ENCODE measurements around the gene MAP1A. TPM values are rescaled to one million over a fixed set of nuclear protein-coding genes. Genes with fewer than 3 reads are reported as not detected.

MAP1A gene
- total RNA-seq, 1 donor from 2014 or later = 1.7 TPM

- TF ChIP-seq, protein P1, sequence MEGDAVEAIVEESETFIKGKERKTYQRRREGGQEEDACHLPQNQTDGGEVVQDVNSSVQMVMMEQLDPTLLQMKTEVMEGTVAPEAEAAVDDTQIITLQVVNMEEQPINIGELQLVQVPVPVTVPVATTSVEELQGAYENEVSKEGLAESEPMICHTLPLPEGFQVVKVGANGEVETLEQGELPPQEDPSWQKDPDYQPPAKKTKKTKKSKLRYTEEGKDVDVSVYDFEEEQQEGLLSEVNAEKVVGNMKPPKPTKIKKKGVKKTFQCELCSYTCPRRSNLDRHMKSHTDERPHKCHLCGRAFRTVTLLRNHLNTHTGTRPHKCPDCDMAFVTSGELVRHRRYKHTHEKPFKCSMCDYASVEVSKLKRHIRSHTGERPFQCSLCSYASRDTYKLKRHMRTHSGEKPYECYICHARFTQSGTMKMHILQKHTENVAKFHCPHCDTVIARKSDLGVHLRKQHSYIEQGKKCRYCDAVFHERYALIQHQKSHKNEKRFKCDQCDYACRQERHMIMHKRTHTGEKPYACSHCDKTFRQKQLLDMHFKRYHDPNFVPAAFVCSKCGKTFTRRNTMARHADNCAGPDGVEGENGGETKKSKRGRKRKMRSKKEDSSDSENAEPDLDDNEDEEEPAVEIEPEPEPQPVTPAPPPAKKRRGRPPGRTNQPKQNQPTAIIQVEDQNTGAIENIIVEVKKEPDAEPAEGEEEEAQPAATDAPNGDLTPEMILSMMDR (conservative IDR thresholded peaks at IDR 0.05; ENCODE audit: low read depth, low read length) = no peak
- peak overlapping the region; percentile 74 for H3K4me3 ChIP-seq (ENCODE audit: low read depth, low read length)
- peak; percentile 59 for DNase-seq (ENCODE audit: low read depth)
Measured at GRCh38 chr15:43510200-43511011, 7.0 kb upstream of the MAP1A start.

- TF ChIP-seq, protein P1 (conservative IDR thresholded peaks at IDR 0.05; ENCODE audit: low read depth, low read length) = peak; percentile 51
- H3K4me3 ChIP-seq (ENCODE audit: low read depth, low read length) = peak overlapping the region; percentile 74
- no peak for DNase-seq (ENCODE audit: low read depth)
Measured at GRCh38 chr15:43511012-43511885, 6.2 kb upstream of the MAP1A start.

- no peak overlapping the region for H3K4me3 ChIP-seq (ENCODE audit: low read depth, low read length)
- TF ChIP-seq, protein P1 (conservative IDR thresholded peaks at IDR 0.05; ENCODE audit: low read depth, low read length) = no peak
- DNase-seq (ENCODE audit: low read depth) = no peak
Measured at GRCh38 chr15:43513550-43513949, 3.9 kb upstream of the MAP1A start.

DNA sequence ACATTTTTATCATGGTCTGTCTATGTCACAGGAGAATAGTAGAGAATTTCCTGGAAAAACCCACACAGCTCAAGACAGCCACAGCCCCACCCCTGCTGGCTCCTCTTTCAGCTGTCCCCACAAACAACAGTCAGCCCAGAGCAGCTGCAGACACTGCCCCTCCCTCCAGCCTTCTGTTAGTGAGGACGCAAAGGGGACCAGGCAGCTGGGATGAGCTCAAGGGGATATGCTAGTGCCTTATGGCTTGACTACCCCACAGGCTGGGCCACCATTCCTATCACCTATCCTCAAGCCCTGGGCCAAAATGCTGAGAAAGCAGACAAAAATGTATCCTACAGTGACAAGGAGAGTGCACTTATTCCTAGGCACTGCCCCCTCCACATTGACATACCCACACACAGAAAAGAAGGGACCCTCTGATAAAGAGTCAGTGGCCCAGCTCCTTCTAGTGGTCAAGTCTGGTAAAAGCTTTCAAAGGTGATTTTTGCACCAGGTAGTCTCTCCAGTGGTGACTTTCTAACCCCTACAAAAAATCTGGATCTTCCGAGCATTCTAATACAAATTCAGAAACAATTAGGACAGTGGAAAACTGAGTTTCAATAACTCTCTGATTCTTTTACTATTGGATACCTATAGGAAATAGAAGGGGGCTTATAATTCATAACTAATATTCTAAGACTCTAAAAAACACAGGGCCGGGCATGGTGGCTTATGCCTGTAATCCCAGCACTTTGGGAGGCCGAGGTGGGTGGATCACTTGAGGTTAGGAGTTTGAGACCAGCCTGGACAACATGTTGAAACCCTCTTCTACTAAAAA, 3.0 kb upstream of the MAP1A start:
- TF ChIP-seq, protein P1 (conservative IDR thresholded peaks at IDR 0.05; ENCODE audit: low read depth, low read length) = peak; percentile 75
- H3K4me3 ChIP-seq (ENCODE audit: low read depth, low read length) = no peak overlapping the region
- no peak for DNase-seq (ENCODE audit: low read depth)

- no peak overlapping the region for H3K4me3 ChIP-seq (ENCODE audit: low read depth, low read length)
- no peak for DNase-seq (ENCODE audit: low read depth)
- TF ChIP-seq, protein P1 (conservative IDR thresholded peaks at IDR 0.05; ENCODE audit: low read depth, low read length) = no peak
Measured at GRCh38 chr15:43515741-43516140, 1.7 kb upstream of the MAP1A start.

- H3K4me3 ChIP-seq (ENCODE audit: low read depth, low read length) = no peak overlapping the region
- TF ChIP-seq, protein P1 (conservative IDR thresholded peaks at IDR 0.05; ENCODE audit: low read depth, low read length) = no peak
- DNase-seq (ENCODE audit: low read depth) = no peak
Measured at GRCh38 chr15:43516185-43516584, 1.2 kb upstream of the MAP1A start.

Data from epithelial cell of proximal tubule (primary cell).